Activated CD4-positive, alpha-beta T cell treated with anti-CD3 and anti-CD28 coated beads, Interleukin-2, amount 10 ng/mL, durations not matched to agents 7 days and 5 days (primary cell): Measurements from ENCODE around the gene UBE2E2. TPM values are rescaled to one million over a fixed set of nuclear protein-coding genes. Genes with fewer than 3 reads are reported as not detected.

Source experiments
- CTCF ChIA-PET: fragments of 350-600 bp; sonication (Branson Sonifier 250); formaldehyde crosslinking; loops from one replicate; lab custom pipeline; 2021; ENCODE audit warnings: antibody characterized with exemption; lab: Charles Lee
- POLR2A ChIA-PET: fragments of 350-600 bp; sonication (Branson Sonifier 250); formaldehyde crosslinking; loops from one replicate; lab custom pipeline; 2021; ENCODE audit warnings: antibody characterized with exemption; lab: Charles Lee
- DNase-seq: peaks from one replicate; pipeline ENCODE4 v3.0.0-alpha.2; 2020
- H3K27ac Mint-ChIP-seq: one replicate; pipeline ENCODE4 v1.8.0; 2021; ENCODE audit warnings: mild to moderate bottlenecking, moderate library complexity, mixed read lengths
- H3K27me3 Mint-ChIP-seq: one replicate; pipeline ENCODE4 v1.8.0; 2021; ENCODE audit warnings: mixed read lengths
- H3K36me3 Mint-ChIP-seq: one replicate; pipeline ENCODE4 v1.8.0; 2021; ENCODE audit warnings: low read depth, mixed read lengths
- H3K4me1 Mint-ChIP-seq: one replicate; pipeline ENCODE4 v1.8.0; 2021; ENCODE audit warnings: mixed read lengths
- H3K4me3 Mint-ChIP-seq: one replicate; pipeline ENCODE4 v1.8.0; 2021; ENCODE audit warnings: mild to moderate bottlenecking, moderate library complexity, mixed read lengths
- H3K9me3 Mint-ChIP-seq: one replicate; pipeline ENCODE4 v1.8.0; 2021; ENCODE audit warnings: mixed read lengths
- total RNA-seq, 2 experiments: library from RNA; stranded (reverse); gene quantifications; one replicate each; pipeline ENCODE4 v1.2.3, GENCODE V29; 2021

The UBE2E2 gene
- total RNA-seq, 2 experiments from 2014 or later: 1.7 to 4.7 TPM

GRCh38 chr3:23235264-23235663 is 32.1 kb downstream of the UBE2E2 start:
- no peak overlapping the region for H3K4me3 Mint-ChIP-seq
- POLR2A ChIA-PET: no interaction called here

GRCh38 chr3:23236890-23237289 is 33.8 kb downstream of the UBE2E2 start:
- Mint-ChIP-seq H3K27me3 (no peaks in the 10 kb centered on the region), H3K36me3 (no peaks in the 10 kb centered on the region)
- CTCF ChIA-PET: no interaction called here

More at GRCh38 chr3:23235264-23235663, 32.1 kb downstream of the UBE2E2 start:
- no peak for DNase-seq
- no peaks in the 10 kb centered on the region for H3K36me3 Mint-ChIP-seq
- CTCF ChIA-PET: no interaction called here
- no peaks in the 10 kb centered on the region for H3K9me3 Mint-ChIP-seq
- H3K27me3 Mint-ChIP-seq: no peaks in the 10 kb centered on the region
- H3K4me1 Mint-ChIP-seq: no peaks in the 10 kb centered on the region
- no peak overlapping the region for H3K27ac Mint-ChIP-seq

GRCh38 chr3:23238156-23238555 is 35.0 kb downstream of the UBE2E2 start:
- no peaks in the 10 kb centered on the region for H3K9me3 Mint-ChIP-seq
- H3K4me3 Mint-ChIP-seq: no peak overlapping the region
- no peak overlapping the region for H3K27ac Mint-ChIP-seq
- peaks cover 2% of the 10 kb centered on the region for H3K4me1 Mint-ChIP-seq
- CTCF ChIA-PET: no interaction called here
- POLR2A ChIA-PET: no interaction called here
- H3K27me3 Mint-ChIP-seq: no peaks in the 10 kb centered on the region
- no peak for DNase-seq
- no peaks in the 10 kb centered on the region for H3K36me3 Mint-ChIP-seq

More at GRCh38 chr3:23236890-23237289, 33.8 kb downstream of the UBE2E2 start:
- no peak overlapping the region for H3K4me3 Mint-ChIP-seq
- H3K27ac Mint-ChIP-seq: no peak overlapping the region
- H3K9me3 Mint-ChIP-seq: no peaks in the 10 kb centered on the region
- POLR2A ChIA-PET: no interaction called here
- H3K4me1 Mint-ChIP-seq: no peaks in the 10 kb centered on the region
- DNase-seq: no peak

- Mint-ChIP-seq H3K4me3 (no peak overlapping the region), H3K9me3 (no peaks in the 10 kb centered on the region), H3K27me3 (no peaks in the 10 kb centered on the region), H3K4me1 (peaks cover 2% of the 10 kb centered on the region), H3K36me3 (no peaks in the 10 kb centered on the region), H3K27ac (no peak overlapping the region)
- no peak for DNase-seq
- POLR2A ChIA-PET: no interaction called here
- CTCF ChIA-PET: no interaction called here
Observed at GRCh38 chr3:23238578-23238977, 35.5 kb downstream of the UBE2E2 start.

GRCh38 chr3:23239211-23240068 is 36.3 kb downstream of the UBE2E2 start:
- POLR2A ChIA-PET: no interaction called here

GRCh38 chr3:23240171-23240785 is 37.2 kb downstream of the UBE2E2 start:
- DNase-seq: no peak
- Mint-ChIP-seq H3K27ac (no peak overlapping the region), H3K4me1 (peaks cover 2% of the 10 kb centered on the region), H3K27me3 (no peaks in the 10 kb centered on the region), H3K4me3 (no peak overlapping the region), H3K9me3 (no peaks in the 10 kb centered on the region), H3K36me3 (no peaks in the 10 kb centered on the region)
- POLR2A ChIA-PET: no interaction called here
- CTCF ChIA-PET: no interaction called here

More at GRCh38 chr3:23239211-23240068, 36.3 kb downstream of the UBE2E2 start:
- Mint-ChIP-seq H3K27me3 (no peaks in the 10 kb centered on the region), H3K4me1 (peaks cover 2% of the 10 kb centered on the region), H3K27ac (no peak overlapping the region), H3K4me3 (no peak overlapping the region), H3K36me3 (no peaks in the 10 kb centered on the region), H3K9me3 (no peaks in the 10 kb centered on the region)
- CTCF ChIA-PET: no interaction called here
- DNase-seq: no peak

- no peaks in the 10 kb centered on the region for H3K9me3 Mint-ChIP-seq
- H3K27ac Mint-ChIP-seq: no peak overlapping the region
- DNase-seq: no peak
- H3K4me1 Mint-ChIP-seq: peaks cover 2% of the 10 kb centered on the region
- H3K36me3 Mint-ChIP-seq: no peaks in the 10 kb centered on the region
- H3K27me3 Mint-ChIP-seq: no peaks in the 10 kb centered on the region
- ChIA-PET CTCF (no interaction called here), POLR2A (no interaction called here)
- no peak overlapping the region for H3K4me3 Mint-ChIP-seq
Observed at GRCh38 chr3:23241256-23241655, 38.1 kb downstream of the UBE2E2 start.

- Mint-ChIP-seq H3K27ac (no peak overlapping the region), H3K36me3 (no peaks in the 10 kb centered on the region), H3K9me3 (no peaks in the 10 kb centered on the region), H3K27me3 (no peaks in the 10 kb centered on the region), H3K4me1 (peaks cover 2% of the 10 kb centered on the region), H3K4me3 (no peak overlapping the region)
- DNase-seq: no peak
- ChIA-PET POLR2A (no interaction called here), CTCF (no interaction called here)
Observed at GRCh38 chr3:23242106-23242505, 39.0 kb downstream of the UBE2E2 start.

- ChIA-PET CTCF (no interaction called here), POLR2A (no interaction called here)
- H3K36me3 Mint-ChIP-seq: no peaks in the 10 kb centered on the region
- H3K27me3 Mint-ChIP-seq: no peaks in the 10 kb centered on the region
- no peak for DNase-seq
- no peak overlapping the region for H3K27ac Mint-ChIP-seq
- H3K4me1 Mint-ChIP-seq: peaks cover 2% of the 10 kb centered on the region
- H3K9me3 Mint-ChIP-seq: no peaks in the 10 kb centered on the region
- no peak overlapping the region for H3K4me3 Mint-ChIP-seq
Observed at GRCh38 chr3:23244324-23245041, 41.4 kb downstream of the UBE2E2 start.

GRCh38 chr3:23246651-23247050 is 43.5 kb downstream of the UBE2E2 start:
- H3K27me3 Mint-ChIP-seq: no peaks in the 10 kb centered on the region
- no peak overlapping the region for H3K4me3 Mint-ChIP-seq
- no peak for DNase-seq
- H3K27ac Mint-ChIP-seq: no peak overlapping the region
- ChIA-PET CTCF (no interaction called here), POLR2A (no interaction called here)
- no peaks in the 10 kb centered on the region for H3K9me3 Mint-ChIP-seq
- no peaks in the 10 kb centered on the region for H3K36me3 Mint-ChIP-seq
- H3K4me1 Mint-ChIP-seq: peaks cover 5% of the 10 kb centered on the region

- no peak for DNase-seq
- Mint-ChIP-seq H3K9me3 (no peaks in the 10 kb centered on the region), H3K27ac (no peak overlapping the region), H3K36me3 (no peaks in the 10 kb centered on the region), H3K4me1 (peaks cover 3% of the 10 kb centered on the region), H3K27me3 (no peaks in the 10 kb centered on the region), H3K4me3 (no peak overlapping the region)
- CTCF ChIA-PET: no interaction called here
- POLR2A ChIA-PET: no interaction called here
Observed at GRCh38 chr3:23248594-23249131, 45.5 kb downstream of the UBE2E2 start.

- Mint-ChIP-seq H3K27ac (no peak overlapping the region), H3K4me1 (peaks cover 3% of the 10 kb centered on the region), H3K27me3 (no peaks in the 10 kb centered on the region), H3K4me3 (no peak overlapping the region), H3K9me3 (no peaks in the 10 kb centered on the region), H3K36me3 (no peaks in the 10 kb centered on the region)
- CTCF ChIA-PET: no interaction called here
- POLR2A ChIA-PET: no interaction called here
- no peak for DNase-seq
Observed at GRCh38 chr3:23249961-23250360, 46.8 kb downstream of the UBE2E2 start.

- CTCF ChIA-PET: no interaction called here
Observed at GRCh38 chr3:23252122-23252521, 49.0 kb downstream of the UBE2E2 start.

More at GRCh38 chr3:23252122-23252521, 49.0 kb downstream of the UBE2E2 start:
- POLR2A ChIA-PET: no interaction called here
- Mint-ChIP-seq H3K4me1 (peaks cover 3% of the 10 kb centered on the region), H3K36me3 (no peaks in the 10 kb centered on the region), H3K27ac (no peak overlapping the region), H3K4me3 (no peak overlapping the region), H3K27me3 (no peaks in the 10 kb centered on the region), H3K9me3 (no peaks in the 10 kb centered on the region)
- DNase-seq: no peak
